K562 (cell line): ENCODE results near the gene RAD23B. TPM values are rescaled to one million over a fixed set of nuclear protein-coding genes. Genes with fewer than 3 reads are reported as not detected.
A peak's percentile ranks its signal among the peaks of the same experiment; 100 is the strongest.

Experiments used
- HCFC1 ChIP-seq: IDR thresholded peaks from 2 replicates; pipeline ENCODE4 v1.6.1; 2012; ENCODE audit warnings: low read depth, low read length, improper control_type of control experiment
- NEUROD1 ChIP-seq: fragments of 150-350 bp; IDR thresholded peaks from 2 replicates; pipeline ENCODE4 v1.6.1; 2014; ENCODE audit warnings: borderline replicate concordance, low read length, low read depth; ENCODE audit not compliant: partially characterized antibody
- OTX1 ChIP-seq: fragments of 450-650 bp; formaldehyde crosslinking; IDR thresholded peaks from 2 replicates; pipeline ENCODE4 v1.4.0; 2022; ENCODE audit warnings: mild to moderate bottlenecking
- PTRF ChIP-seq: fragments of 450-650 bp; IDR thresholded peaks from 2 replicates; pipeline ENCODE4 v1.6.1; 2016; ENCODE audit warnings: mild to moderate bottlenecking, missing genetic modification characterization, missing compliant biosample characterization
- RBM39 ChIP-seq: fragments of 200-400 bp; formaldehyde crosslinking; optimal IDR thresholded peaks from 2 replicates; pipeline ENCODE3; 2018; ENCODE audit warnings: low read depth, low read length
- RFX7 ChIP-seq: fragments of 250-450 bp; sonication (Bioruptor Pico); IDR thresholded peaks from 2 replicates; pipeline ENCODE4 v1.5.1; 2021; ENCODE audit warnings: mild to moderate bottlenecking
- SRSF1 ChIP-seq: fragments of 200-400 bp; formaldehyde crosslinking; IDR thresholded peaks from 2 replicates; pipeline ENCODE4 v1.6.1; 2017; ENCODE audit warnings: mild to moderate bottlenecking, low read depth, low read length, moderate library complexity
- STAT5A ChIP-seq: IDR thresholded peaks from 2 replicates; pipeline ENCODE4 v1.6.1; 2012; ENCODE audit warnings: low read length, inconsistent platforms, borderline replicate concordance
- TCF7L2 ChIP-seq: fragments of 150-350 bp; IDR thresholded peaks from 2 replicates; pipeline ENCODE4 v1.6.1; 2016; ENCODE audit warnings: low read depth, mild to moderate bottlenecking, low read length, moderate library complexity
- XRCC5 ChIP-seq: fragments of 200-400 bp; formaldehyde crosslinking; IDR thresholded peaks from 2 replicates; pipeline ENCODE4 v1.6.1; 2017; ENCODE audit warnings: low read depth, mild to moderate bottlenecking, low read length
- polyA plus RNA-seq, 8 experiments: library from polyadenylated mRNA; depleted of rRNA in 4 of 8; stranded (reverse) in 5 of 8; unstranded in 3 of 8; fragments of >200 nt; fragmentation: Nextera tagmentation in 2 of 8; fragmentation: Illumina TruSeq in 1 of 8; extraction: Ambion mirVana in 2 of 8; extraction: Trizol in 1 of 8; gene quantifications; 2 replicates each; pipeline versions ENCODE4 v1.2.1 to v1.2.3, GENCODE V29; 2011 to 2014; ENCODE audit warnings: inconsistent platforms in 1 of 8, missing spikeins in 1 of 8
- total RNA-seq, 7 experiments: library from RNA; depleted of rRNA in 6 of 7; stranded (reverse); fragments of >200 nt in 6 of 7; fragmentation: Illumina TruSeq in 2 of 7; extraction: Trizol in 2 of 7; gene quantifications; 2 replicates each; pipeline versions ENCODE4 v1.2.1 to v1.2.3, GENCODE V29; 2011 to 2021; ENCODE audit warnings: low replicate concordance in 1 of 7
- TF ChIP-seq, protein P1 (sequence below): fragments of 450-650 bp; formaldehyde crosslinking; IDR thresholded peaks from 2 replicates; pipeline ENCODE4 v1.4.0; 2020; ENCODE audit warnings: mild to moderate bottlenecking, mixed read lengths
- TF ChIP-seq, protein P2 (sequence below): sonication (generic); formaldehyde crosslinking; IDR thresholded peaks from 2 replicates; pipeline ENCODE4 v1.8.0; 2022; ENCODE audit warnings: missing genetic modification reagents, mild to moderate bottlenecking, borderline replicate concordance
- TF ChIP-seq, protein P3 (sequence below): fragments of 450-650 bp; IDR thresholded peaks from 2 replicates; pipeline ENCODE4 v1.6.1; 2016; ENCODE audit warnings: low read depth

RAD23B gene
- total and polyA plus RNA-seq, 9 of the 15 experiments (the other 6 are each of a cell fraction or from before 2014, with no cell fraction given) = 14.5 to 184 (median 114) TPM

DNA sequence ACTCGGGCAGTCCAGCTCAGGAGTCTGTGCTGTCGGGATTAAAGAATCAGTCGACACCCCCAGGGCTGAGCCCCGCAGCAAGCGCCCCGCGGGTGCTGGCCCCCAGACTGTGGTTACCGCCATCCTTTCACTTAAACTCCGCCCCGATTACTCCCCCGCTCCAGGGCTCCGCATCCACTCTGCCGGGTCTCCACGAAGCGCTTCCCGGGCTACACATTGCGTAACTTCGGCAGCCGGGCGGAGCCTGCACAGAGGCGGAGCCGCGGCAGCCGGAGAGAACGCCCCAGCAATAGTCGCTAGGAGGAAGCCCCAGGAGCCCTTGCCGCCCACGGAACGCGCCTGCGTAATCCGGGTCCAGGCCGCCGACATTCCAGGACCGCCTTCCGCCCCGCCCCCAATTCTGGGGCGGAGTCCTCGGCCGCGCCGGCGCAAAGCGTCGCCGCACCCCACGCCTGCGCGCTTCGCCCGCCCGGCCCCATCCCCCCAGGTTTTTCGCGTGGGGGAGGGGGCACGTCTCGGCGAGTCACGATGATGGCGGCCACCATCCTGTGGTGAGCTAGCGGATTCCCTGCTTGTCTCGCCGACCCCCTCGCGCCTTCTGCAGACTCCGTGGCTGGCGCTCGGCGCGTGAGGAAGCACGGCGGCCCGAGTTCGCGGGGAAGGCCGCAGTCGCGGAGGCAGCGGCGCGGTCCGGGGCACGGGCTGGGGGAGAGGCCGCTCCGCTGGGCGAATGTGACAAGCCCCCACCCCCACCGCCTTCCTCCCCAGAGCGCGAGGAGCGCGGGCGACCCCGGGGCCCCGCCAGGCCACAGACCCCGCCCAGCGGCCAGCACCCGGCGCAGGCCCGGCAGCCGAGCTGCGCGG is at the start of gene RAD23B (continued):
- TF ChIP-seq, protein P1, sequence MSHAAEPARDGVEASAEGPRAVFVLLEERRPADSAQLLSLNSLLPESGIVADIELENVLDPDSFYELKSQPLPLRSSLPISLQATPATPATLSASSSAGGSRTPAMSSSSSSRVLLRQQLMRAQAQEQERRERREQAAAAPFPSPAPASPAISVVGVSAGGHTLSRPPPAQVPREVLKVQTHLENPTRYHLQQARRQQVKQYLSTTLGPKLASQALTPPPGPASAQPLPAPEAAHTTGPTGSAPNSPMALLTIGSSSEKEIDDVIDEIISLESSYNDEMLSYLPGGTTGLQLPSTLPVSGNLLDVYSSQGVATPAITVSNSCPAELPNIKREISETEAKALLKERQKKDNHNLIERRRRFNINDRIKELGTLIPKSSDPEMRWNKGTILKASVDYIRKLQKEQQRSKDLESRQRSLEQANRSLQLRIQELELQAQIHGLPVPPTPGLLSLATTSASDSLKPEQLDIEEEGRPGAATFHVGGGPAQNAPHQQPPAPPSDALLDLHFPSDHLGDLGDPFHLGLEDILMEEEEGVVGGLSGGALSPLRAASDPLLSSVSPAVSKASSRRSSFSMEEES (CRISPR knock-in tag) = no peak
- TF ChIP-seq SRSF1 (no peak), PTRF (tag) (no peak), RFX7 (CRISPR knock-in tag) (no peak), STAT5A (no peak), RBM39 (no peak), OTX1 (CRISPR knock-in tag) (0 out of 2 replicates have a peak, but pooled peaks have one; percentile 39), HCFC1 (peak; percentile 29), NEUROD1 (no peak), TCF7L2 (no peak), XRCC5 (0 out of 2 replicates have a peak, but pooled peaks have one; percentile 27)
- TF ChIP-seq, protein P2, sequence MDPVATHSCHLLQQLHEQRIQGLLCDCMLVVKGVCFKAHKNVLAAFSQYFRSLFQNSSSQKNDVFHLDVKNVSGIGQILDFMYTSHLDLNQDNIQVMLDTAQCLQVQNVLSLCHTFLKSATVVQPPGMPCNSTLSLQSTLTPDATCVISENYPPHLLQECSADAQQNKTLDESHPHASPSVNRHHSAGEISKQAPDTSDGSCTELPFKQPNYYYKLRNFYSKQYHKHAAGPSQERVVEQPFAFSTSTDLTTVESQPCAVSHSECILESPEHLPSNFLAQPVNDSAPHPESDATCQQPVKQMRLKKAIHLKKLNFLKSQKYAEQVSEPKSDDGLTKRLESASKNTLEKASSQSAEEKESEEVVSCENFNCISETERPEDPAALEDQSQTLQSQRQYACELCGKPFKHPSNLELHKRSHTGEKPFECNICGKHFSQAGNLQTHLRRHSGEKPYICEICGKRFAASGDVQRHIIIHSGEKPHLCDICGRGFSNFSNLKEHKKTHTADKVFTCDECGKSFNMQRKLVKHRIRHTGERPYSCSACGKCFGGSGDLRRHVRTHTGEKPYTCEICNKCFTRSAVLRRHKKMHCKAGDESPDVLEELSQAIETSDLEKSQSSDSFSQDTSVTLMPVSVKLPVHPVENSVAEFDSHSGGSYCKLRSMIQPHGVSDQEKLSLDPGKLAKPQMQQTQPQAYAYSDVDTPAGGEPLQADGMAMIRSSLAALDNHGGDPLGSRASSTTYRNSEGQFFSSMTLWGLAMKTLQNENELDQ (CRISPR knock-in tag) = no peak
- TF ChIP-seq, protein P3, sequence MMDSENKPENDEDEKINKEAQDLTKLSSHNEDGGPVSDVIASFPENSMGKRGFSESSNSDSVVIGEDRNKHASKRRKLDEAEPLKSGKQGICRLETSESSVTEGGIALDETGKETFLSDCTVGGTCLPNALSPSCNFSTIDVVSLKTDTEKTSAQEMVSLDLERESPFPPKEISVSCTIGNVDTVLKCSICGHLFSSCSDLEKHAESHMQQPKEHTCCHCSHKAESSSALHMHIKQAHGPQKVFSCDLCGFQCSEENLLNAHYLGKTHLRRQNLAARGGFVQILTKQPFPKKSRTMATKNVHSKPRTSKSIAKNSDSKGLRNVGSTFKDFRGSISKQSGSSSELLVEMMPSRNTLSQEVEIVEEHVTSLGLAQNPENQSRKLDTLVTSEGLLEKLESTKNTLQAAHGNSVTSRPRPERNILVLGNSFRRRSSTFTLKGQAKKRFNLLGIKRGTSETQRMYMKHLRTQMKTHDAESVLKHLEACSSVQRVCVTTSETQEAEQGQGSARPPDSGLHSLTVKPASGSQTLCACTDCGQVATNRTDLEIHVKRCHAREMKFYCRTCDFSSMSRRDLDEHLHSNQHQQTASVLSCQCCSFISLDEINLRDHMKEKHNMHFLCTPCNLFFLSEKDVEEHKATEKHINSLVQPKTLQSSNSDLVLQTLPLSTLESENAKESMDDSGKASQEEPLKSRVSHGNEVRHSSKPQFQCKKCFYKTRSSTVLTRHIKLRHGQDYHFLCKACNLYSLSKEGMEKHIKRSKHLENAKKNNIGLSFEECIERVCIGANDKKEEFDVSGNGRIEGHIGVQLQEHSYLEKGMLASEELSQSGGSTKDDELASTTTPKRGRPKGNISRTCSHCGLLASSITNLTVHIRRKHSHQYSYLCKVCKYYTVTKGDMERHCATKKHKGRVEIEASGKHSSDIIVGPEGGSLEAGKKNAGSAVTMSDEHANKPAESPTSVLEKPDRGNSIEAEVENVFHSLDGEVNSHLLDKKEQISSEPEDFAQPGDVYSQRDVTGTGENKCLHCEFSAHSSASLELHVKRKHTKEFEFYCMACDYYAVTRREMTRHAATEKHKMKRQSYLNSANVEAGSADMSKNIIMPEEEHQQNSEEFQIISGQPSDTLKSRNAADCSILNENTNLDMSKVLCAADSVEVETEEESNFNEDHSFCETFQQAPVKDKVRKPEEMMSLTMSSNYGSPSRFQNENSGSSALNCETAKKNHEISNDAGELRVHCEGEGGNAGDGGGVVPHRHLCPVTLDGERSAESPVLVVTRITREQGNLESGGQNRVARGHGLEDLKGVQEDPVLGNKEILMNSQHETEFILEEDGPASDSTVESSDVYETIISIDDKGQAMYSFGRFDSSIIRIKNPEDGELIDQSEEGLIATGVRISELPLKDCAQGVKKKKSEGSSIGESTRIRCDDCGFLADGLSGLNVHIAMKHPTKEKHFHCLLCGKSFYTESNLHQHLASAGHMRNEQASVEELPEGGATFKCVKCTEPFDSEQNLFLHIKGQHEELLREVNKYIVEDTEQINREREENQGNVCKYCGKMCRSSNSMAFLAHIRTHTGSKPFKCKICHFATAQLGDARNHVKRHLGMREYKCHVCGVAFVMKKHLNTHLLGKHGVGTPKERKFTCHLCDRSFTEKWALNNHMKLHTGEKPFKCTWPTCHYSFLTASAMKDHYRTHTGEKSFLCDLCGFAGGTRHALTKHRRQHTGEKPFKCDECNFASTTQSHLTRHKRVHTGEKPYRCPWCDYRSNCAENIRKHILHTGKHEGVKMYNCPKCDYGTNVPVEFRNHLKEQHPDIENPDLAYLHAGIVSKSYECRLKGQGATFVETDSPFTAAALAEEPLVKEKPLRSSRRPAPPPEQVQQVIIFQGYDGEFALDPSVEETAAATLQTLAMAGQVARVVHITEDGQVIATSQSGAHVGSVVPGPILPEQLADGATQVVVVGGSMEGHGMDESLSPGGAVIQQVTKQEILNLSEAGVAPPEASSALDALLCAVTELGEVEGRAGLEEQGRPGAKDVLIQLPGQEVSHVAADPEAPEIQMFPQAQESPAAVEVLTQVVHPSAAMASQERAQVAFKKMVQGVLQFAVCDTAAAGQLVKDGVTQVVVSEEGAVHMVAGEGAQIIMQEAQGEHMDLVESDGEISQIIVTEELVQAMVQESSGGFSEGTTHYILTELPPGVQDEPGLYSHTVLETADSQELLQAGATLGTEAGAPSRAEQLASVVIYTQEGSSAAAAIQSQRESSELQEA = no peak
